Measurements from ENCODE around the gene LRBA. TPM values are rescaled to one million over a fixed set of nuclear protein-coding genes. Genes with fewer than 3 reads are reported as not detected.
"Not testable (repeated sequence)": the region's sequence is repeated elsewhere in the genome, so short reads cannot be mapped to it uniquely, and the experiment has no call there.

LRBA gene
- total and polyA plus RNA-seq, 2 donors (not counting 1 experiment from before 2014, with no cell fraction given), result 16.4 to 36.7 TPM

DNA sequence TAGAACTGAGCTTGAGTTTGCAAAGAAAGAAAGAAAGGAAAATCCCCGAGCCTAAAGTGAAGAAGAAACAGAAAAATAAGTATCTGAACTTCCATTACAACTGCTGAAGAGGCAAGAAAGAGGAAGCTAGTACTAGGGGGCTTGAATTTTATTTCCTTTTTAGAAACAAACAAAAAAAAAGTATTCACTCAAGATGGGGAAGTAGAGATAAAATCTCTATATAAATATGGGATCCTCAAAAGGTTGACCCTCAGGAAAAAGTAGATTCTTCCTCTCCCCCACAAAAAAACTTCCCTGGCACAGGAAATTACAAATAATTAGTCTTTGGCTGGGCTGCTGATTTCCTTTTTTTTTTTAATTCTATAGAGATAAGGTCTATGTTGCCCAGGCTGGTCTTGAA is 16.0 kb downstream of the LRBA start:
- no peak overlapping the region for H3K4me2 ChIP-seq (ENCODE audit: extremely low read depth, insufficient read depth, low read length)
- H3K9ac ChIP-seq (ENCODE audit: insufficient read depth, low read length), result no peak overlapping the region
- H3K79me2 ChIP-seq (ENCODE audit: control insufficient read depth, insufficient read depth, low read length), result no peaks in the 10 kb centered on the region

GRCh38 chr4:150997141-150997540 is 17.9 kb downstream of the LRBA start:
- no peak for TF ChIP-seq EZH2 (IDR thresholded peaks at IDR 0.05; ENCODE audit: low read length, missing control alignments)
- TF ChIP-seq, protein P1, sequence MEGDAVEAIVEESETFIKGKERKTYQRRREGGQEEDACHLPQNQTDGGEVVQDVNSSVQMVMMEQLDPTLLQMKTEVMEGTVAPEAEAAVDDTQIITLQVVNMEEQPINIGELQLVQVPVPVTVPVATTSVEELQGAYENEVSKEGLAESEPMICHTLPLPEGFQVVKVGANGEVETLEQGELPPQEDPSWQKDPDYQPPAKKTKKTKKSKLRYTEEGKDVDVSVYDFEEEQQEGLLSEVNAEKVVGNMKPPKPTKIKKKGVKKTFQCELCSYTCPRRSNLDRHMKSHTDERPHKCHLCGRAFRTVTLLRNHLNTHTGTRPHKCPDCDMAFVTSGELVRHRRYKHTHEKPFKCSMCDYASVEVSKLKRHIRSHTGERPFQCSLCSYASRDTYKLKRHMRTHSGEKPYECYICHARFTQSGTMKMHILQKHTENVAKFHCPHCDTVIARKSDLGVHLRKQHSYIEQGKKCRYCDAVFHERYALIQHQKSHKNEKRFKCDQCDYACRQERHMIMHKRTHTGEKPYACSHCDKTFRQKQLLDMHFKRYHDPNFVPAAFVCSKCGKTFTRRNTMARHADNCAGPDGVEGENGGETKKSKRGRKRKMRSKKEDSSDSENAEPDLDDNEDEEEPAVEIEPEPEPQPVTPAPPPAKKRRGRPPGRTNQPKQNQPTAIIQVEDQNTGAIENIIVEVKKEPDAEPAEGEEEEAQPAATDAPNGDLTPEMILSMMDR (conservative IDR thresholded peaks at IDR 0.05 in 1 of 2, IDR thresholded peaks at IDR 0.05 in 1 of 2; ENCODE audit: low read depth in 1 of 2, low read length in 2 of 2), result no peak

More for the DNA sequence above, 16.0 kb downstream of the LRBA start:
- H4K20me1 ChIP-seq (ENCODE audit: control insufficient read depth, extremely low read depth, insufficient read depth, low read length), result no peaks in the 10 kb centered on the region
- no peaks in the 10 kb centered on the region for H3K27me3 ChIP-seq (ENCODE audit: control insufficient read depth, insufficient read depth, low read length)
- no peaks in the 10 kb centered on the region for H3K4me1 ChIP-seq (ENCODE audit: control insufficient read depth, extremely low read depth, insufficient read depth, low read length)
- no peak overlapping the region for H2AFZ ChIP-seq (ENCODE audit: low read length)
- H3K9me3 ChIP-seq (ENCODE audit: control insufficient read depth, insufficient read depth, low read depth, low read length), result no peaks in the 10 kb centered on the region
- DNase-seq (ENCODE audit: low read depth in 2 of 2), result no peak
- H3K36me3 ChIP-seq (ENCODE audit: control insufficient read depth, insufficient read depth, low read length), result no peaks in the 10 kb centered on the region
- H3K27ac ChIP-seq (ENCODE audit: insufficient read depth, low read length), result no peak overlapping the region
- no peak for TF ChIP-seq EZH2 (IDR thresholded peaks at IDR 0.05; ENCODE audit: low read length, missing control alignments)
- TF ChIP-seq, protein P1 (conservative IDR thresholded peaks at IDR 0.05 in 1 of 2, IDR thresholded peaks at IDR 0.05 in 1 of 2; ENCODE audit: low read depth in 1 of 2, low read length in 2 of 2), result no peak
- no peak overlapping the region for H3K4me3 ChIP-seq (replicated peaks in 1 of 4; ENCODE audit: control extremely low read depth in 1 of 4, insufficient read depth in 1 of 4, low read depth in 3 of 4, low read length in 4 of 4)

DNA sequence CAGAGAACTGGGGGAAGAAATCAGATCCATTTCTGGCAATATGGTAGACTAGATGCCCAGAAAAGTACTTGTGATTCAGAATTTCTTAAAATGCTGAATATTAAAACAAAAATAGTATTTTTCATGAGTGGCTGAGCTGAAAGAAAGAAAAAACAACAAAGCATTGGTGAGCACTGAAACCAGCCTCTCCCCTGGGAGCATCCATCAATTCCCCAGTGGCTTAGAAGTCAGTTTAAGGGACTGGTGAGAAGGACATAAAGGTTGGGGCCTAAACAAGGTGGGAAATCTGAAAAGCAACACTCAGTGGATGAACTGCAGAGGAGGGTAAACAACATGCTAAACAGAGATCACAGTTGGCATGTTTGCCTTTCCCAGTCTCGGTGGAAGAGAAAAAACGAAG is 20.4 kb downstream of the LRBA start:
- no peak overlapping the region for H2AFZ ChIP-seq (ENCODE audit: low read length)
- H3K4me3 ChIP-seq (replicated peaks in 1 of 4; ENCODE audit: control extremely low read depth in 1 of 4, insufficient read depth in 1 of 4, low read depth in 3 of 4, low read length in 4 of 4), result no peak overlapping the region
- H3K9me3 ChIP-seq (ENCODE audit: control insufficient read depth, insufficient read depth, low read depth, low read length), result no peaks in the 10 kb centered on the region
- no peaks in the 10 kb centered on the region for H3K36me3 ChIP-seq (ENCODE audit: control insufficient read depth, insufficient read depth, low read length)
- H3K79me2 ChIP-seq (ENCODE audit: control insufficient read depth, insufficient read depth, low read length), result no peaks in the 10 kb centered on the region
- TF ChIP-seq, protein P1 (conservative IDR thresholded peaks at IDR 0.05 in 1 of 2, IDR thresholded peaks at IDR 0.05 in 1 of 2; ENCODE audit: low read depth in 1 of 2, low read length in 2 of 2), result no peak
- TF ChIP-seq EZH2 (IDR thresholded peaks at IDR 0.05; ENCODE audit: low read length, missing control alignments), result no peak
- H3K9ac ChIP-seq (ENCODE audit: insufficient read depth, low read length), result no peak overlapping the region
- no peak overlapping the region for H3K4me2 ChIP-seq (ENCODE audit: extremely low read depth, insufficient read depth, low read length)
- DNase-seq (ENCODE audit: low read depth in 2 of 2), result no peak
- no peak overlapping the region for H3K27ac ChIP-seq (ENCODE audit: insufficient read depth, low read length)
- no peaks in the 10 kb centered on the region for H3K27me3 ChIP-seq (ENCODE audit: control insufficient read depth, insufficient read depth, low read length)
- no peaks in the 10 kb centered on the region for H3K4me1 ChIP-seq (ENCODE audit: control insufficient read depth, extremely low read depth, insufficient read depth, low read length)
- no peaks in the 10 kb centered on the region for H4K20me1 ChIP-seq (ENCODE audit: control insufficient read depth, extremely low read depth, insufficient read depth, low read length)

More at GRCh38 chr4:150997141-150997540, 17.9 kb downstream of the LRBA start:
- Histone ChIP-seq H2AFZ (ENCODE audit: low read length) (no peak overlapping the region), H3K36me3 (ENCODE audit: control insufficient read depth, insufficient read depth, low read length) (no peaks in the 10 kb centered on the region), H4K20me1 (ENCODE audit: control insufficient read depth, extremely low read depth, insufficient read depth, low read length) (no peaks in the 10 kb centered on the region), H3K4me1 (ENCODE audit: control insufficient read depth, extremely low read depth, insufficient read depth, low read length) (no peaks in the 10 kb centered on the region), H3K27ac (ENCODE audit: insufficient read depth, low read length) (no peak overlapping the region), H3K79me2 (ENCODE audit: control insufficient read depth, insufficient read depth, low read length) (no peaks in the 10 kb centered on the region), H3K4me2 (ENCODE audit: extremely low read depth, insufficient read depth, low read length) (no peak overlapping the region), H3K27me3 (ENCODE audit: control insufficient read depth, insufficient read depth, low read length) (no peaks in the 10 kb centered on the region), H3K9ac (ENCODE audit: insufficient read depth, low read length) (no peak overlapping the region), H3K4me3 (replicated peaks in 1 of 4; ENCODE audit: control extremely low read depth in 1 of 4, insufficient read depth in 1 of 4, low read depth in 3 of 4, low read length in 4 of 4) (no peak overlapping the region), H3K9me3 (ENCODE audit: control insufficient read depth, insufficient read depth, low read depth, low read length) (no peaks in the 10 kb centered on the region)
- DNase-seq (ENCODE audit: low read depth in 2 of 2), result no peak

GRCh38 chr4:150993577-150993976 is 21.5 kb downstream of the LRBA start:
- H4K20me1 ChIP-seq (ENCODE audit: control insufficient read depth, extremely low read depth, insufficient read depth, low read length); H3K79me2 ChIP-seq (ENCODE audit: control insufficient read depth, insufficient read depth, low read length); DNase-seq (ENCODE audit: low read depth in 2 of 2); H3K27ac ChIP-seq (ENCODE audit: insufficient read depth, low read length); H3K9me3 ChIP-seq (ENCODE audit: control insufficient read depth, insufficient read depth, low read depth, low read length); H3K9ac ChIP-seq (ENCODE audit: insufficient read depth, low read length); H3K36me3 ChIP-seq (ENCODE audit: control insufficient read depth, insufficient read depth, low read length); H3K27me3 ChIP-seq (ENCODE audit: control insufficient read depth, insufficient read depth, low read length); H3K4me1 ChIP-seq (ENCODE audit: control insufficient read depth, extremely low read depth, insufficient read depth, low read length); H3K4me2 ChIP-seq (ENCODE audit: extremely low read depth, insufficient read depth, low read length); H3K4me3 ChIP-seq (replicated peaks in 1 of 4; ENCODE audit: control extremely low read depth in 1 of 4, insufficient read depth in 1 of 4, low read depth in 3 of 4, low read length in 4 of 4); H2AFZ ChIP-seq (ENCODE audit: low read length): not testable (repeated sequence)

Measured in fibroblast of lung (primary cell).